HG02943 (cell line): ENCODE measurements around the gene RERE.

Experiments used
- ATAC-seq: cut with Tn5 transposase; IDR thresholded peaks from one replicate; pipeline ENCODE4 v1.9.1; 2021; ENCODE audit warnings: mild to moderate bottlenecking, low read depth, moderate library complexity; ENCODE audit not compliant: unreplicated experiment

The RERE gene

GRCh38 chr1:8349473-8349865 lies 468.0 kb downstream of the RERE start:
- ATAC-seq: no peak

DNA sequence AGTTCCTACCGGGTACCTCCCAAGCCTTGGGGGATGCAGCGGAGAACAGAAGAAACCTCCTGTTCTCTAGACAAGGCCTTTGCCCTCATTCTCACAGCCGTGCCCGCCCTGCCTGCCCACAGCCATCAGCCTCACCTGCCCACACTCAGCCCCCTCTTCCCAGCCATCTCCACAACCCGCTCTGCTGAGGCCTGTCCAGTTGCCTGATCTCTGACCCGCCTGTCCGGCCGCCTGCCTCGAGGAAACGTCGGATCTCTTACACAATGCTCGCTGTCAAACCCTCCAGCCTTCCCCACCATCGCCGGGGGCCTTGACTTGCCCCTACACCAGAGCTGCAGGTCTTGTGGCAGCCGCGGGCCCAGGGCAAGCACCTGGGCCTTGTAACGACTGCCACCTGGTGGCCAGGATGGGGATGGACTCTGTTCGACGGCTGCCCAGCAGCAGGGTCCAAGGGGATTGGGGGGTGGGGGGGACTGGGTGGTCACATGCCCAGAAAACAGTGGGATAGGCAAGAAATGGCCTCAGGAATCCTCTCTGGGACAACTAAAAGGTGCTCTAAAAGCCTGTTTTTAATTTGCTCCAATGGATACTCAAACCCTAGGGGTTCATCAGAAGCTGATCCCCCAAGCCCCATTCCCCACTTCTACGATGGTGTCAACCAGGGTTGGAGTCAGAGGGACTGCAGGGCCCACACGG lies 468.5 kb downstream of the RERE start:
- no peak for ATAC-seq

- ATAC-seq: no peak
Measured at GRCh38 chr1:8348047-8348776, 469.2 kb downstream of the RERE start.

DNA sequence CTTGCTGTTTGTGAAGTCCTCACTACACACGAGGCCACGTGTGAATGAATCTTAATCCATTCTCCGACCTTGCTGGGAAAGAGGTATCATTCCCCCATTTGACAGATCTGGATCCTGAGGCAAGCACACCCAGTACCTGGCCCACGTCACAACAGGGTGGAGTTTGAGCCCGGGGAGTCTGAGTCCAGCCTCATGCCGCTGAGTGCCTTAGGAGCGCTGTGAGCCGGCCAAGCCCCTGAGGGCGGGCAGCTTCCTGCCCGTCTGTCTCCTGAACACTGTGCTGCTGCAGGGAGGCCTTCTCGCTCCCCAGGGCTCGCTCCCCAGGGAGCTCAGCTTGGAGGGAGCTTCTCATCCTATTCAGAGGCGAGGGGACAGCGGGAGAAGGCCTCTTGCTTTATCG lies 469.8 kb downstream of the RERE start:
- ATAC-seq: no peak

- ATAC-seq: no peak
Measured at GRCh38 chr1:8345621-8346415, 471.6 kb downstream of the RERE start.

DNA sequence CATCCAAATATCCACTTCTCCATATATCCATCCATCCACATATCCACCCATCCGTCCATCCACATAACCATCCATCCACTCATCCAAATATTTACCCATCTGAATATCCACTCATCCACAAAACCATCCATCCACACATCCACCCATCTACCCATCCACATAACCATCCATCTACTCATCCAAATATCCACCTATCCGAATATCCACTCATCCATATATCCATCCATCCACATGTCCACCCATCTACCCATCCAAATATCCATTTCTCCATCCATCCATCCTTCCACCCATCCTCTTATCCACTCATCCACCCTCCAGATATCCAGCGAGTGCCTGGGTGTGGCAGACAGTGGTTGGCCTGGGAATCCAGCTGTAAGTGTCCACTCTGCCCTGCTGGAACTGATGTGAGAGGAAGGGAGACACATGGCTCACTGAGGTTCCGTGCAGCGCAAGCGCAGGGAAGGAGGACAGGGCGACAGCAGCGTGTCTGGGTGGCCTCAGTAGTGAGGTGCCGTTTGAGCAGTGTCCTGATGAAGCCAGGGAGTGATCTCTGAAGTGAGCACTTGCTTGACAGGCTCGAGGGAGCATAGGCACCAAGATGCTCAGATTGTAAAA lies 472.4 kb downstream of the RERE start:
- no peak for ATAC-seq

DNA sequence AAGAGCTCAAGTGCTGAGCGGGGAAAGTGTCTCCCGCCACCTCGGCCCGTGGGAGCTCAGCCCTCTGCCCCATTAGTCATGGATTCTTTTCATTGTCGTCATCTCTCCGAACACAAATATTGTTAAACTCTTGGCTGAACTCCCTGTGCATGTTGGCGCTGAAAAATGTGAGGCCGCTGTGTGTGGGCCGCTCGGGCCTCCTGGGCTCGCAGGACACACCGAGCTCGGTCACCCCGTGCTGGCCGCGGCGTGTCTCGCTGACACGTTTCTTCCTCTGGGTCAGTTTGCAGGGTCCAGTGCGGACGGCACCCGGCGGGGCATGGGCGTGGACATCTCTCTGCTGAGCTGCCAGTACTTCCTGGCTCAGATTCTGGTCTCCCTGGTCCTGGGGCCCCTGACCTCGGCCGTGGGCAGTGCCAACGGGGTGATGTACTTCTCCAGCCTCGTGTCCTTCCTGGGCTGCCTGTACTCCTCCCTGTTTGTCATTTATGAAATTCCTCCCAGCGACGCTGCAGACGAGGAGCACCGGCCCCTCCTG lies 473.9 kb downstream of the RERE start:
- no peak for ATAC-seq

- ATAC-seq: no peak
Measured at GRCh38 chr1:8343044-8343443, 474.4 kb downstream of the RERE start.

DNA sequence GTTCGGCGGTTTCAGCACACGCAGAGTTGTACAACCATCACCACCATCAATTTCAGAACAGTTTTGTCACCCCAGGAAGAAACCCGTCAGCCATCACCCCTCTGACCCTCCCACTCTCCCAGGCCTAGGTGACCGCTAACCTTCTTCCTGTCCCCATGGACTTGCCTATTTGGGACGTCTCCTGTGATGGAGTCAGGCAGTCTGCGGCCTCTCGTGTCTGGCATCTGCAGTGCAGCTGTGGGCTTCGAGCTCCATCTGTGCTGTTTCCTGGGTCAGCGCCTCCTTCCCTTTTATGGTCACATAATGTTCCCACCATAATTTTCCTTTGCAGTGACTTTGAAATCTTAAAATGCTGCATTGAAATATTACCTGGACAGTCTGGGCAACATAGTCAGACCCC lies 475.1 kb downstream of the RERE start:
- ATAC-seq: no peak

DNA sequence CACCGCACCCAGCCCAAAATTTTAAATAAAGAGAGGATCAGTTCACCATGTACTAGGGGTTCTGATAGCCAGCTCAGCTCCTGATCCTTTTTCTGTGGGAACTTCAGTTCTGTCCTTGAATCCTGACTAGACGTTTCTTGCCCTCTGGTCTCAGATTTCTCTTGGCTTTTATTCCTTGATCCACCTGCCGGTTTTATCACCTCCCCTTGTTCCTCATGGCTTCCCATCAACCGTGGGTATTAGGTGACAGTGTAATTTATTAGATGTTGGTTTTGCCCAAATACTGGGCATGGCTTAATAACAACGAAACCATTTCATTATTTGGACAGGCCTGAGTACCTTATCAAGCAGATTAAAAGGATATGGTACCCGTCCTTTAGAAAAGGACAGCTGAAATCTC lies 477.0 kb downstream of the RERE start:
- ATAC-seq: no peak

- no peak for ATAC-seq
Measured at GRCh38 chr1:8339203-8339600, 478.2 kb downstream of the RERE start.

DNA sequence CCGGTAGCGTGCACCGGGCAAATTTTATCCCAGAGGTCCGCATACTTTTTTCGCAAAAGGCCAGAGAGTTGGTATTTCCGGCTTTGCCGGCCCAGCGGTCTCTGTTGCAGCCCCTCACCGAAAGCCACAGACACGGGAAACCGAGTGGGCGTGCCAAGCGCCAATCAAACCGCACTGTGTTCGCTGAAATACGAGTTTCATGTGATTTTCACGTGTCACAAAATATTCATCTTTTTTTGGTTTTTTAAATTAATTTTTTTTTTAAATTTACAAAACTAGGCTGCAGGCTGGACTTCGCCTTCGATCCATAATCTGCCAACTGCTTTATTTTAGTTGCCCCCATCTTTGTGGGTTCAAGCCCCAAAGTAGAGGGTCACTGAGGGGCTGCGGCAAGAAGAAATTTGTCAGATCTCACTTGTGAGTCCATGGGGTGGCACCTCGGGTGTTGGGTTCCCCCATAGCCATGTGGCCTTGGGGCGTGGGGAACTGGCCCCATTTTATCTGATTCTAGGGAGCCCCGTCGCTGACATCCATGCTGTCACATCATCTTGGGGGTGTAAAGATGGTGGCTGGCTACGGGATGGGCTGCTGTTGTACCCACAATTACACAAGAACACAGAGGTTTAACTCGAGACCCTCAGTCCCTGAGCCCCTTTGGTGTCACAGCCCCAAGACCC lies 478.8 kb downstream of the RERE start:
- no peak for ATAC-seq

- no peak for ATAC-seq
Measured at GRCh38 chr1:8337776-8338525, 479.5 kb downstream of the RERE start.

DNA sequence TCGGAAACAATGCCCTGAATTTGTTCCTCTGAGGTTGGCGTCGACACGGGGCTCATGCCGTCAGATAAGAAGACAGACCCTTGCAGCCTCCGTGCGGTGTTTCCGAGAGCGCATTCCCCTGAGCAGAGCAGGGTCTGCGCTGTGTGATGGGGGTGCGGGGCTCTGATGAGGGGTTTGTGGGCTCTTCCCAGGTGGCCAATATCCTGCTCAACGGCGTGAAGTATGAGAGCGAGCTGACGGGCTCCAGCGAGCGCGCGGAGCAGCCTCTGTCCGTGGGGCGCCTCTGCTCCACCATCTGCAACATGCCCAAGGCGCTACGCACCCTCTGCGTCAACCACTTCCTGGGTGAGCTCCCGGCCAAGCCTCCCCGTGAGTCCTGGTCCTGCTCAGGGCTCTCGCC lies 482.2 kb downstream of the RERE start:
- ATAC-seq: no peak

- no peak for ATAC-seq
Measured at GRCh38 chr1:8334106-8334851, 483.2 kb downstream of the RERE start.

DNA sequence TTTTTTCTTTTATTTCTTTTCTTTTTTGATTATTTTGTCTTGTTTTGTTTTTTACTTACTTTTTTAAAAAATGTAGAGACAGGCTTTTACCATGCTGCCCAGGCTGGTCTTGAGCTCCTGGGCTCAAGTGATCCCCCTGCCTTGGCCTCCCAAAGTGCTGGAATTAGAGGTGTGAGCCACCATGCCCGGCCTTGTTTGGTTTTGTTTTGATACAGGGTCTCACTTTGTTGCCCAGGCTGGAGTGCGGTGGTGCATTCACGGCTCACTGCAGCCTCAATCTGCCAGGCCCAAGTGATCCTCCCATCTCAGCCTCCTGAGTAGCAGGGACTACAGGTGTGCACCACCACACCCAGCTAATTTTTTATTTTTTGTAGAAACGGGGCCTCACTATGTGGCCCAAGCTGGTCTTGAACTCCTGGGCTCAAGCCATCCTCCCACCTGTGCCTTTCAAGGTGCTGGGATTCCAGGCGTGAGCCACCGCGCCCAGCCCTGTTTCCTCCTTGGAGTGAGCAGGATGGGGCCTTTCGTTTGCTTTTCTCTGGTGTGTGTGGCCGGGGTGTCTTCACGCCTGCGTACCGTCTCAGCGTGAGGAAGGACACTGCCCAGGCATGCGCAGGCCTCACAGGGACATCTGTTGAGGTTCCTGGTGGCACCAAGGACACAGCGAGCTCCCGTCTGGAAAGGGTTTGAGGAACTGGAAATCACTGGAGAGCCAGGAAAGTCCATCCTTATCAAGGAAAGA lies 484.0 kb downstream of the RERE start:
- ATAC-seq: no peak

- no peak for ATAC-seq
Measured at GRCh38 chr1:8332806-8333205, 484.6 kb downstream of the RERE start.
